Measurements from ENCODE around the gene VN1R4. TPM values are rescaled to one million over a fixed set of nuclear protein-coding genes. Genes with fewer than 3 reads are reported as not detected.
A peak's percentile ranks its signal among the peaks of the same experiment; 100 is the strongest.
"Not testable (repeated sequence)": the region's sequence is repeated elsewhere in the genome, so short reads cannot be mapped to it uniquely, and the experiment has no call there.

Gene VN1R4
- total and polyA plus RNA-seq, 8 donors, result not detected

GRCh38 chr19:53294786-53295441 lies 27.4 kb upstream of the VN1R4 start:
- no peaks in the 10 kb centered on the region for H3K27me3 ChIP-seq
- no peak for DNase-seq
- H3K4me3 ChIP-seq, result no peak overlapping the region
- no peaks in the 10 kb centered on the region for H3K36me3 ChIP-seq
- WGBS, 5 donors, result 69 to 91% (median 85%) methylated on average over 7 of the region's 7 CpGs
- no peak for TF ChIP-seq POLR2A (IDR thresholded peaks at IDR 0.05)
- TF ChIP-seq EP300 (IDR thresholded peaks at IDR 0.05), result no peak
- no peak for TF ChIP-seq POLR2AphosphoS5 (IDR thresholded peaks at IDR 0.05)
- no peak for TF ChIP-seq CTCF (IDR thresholded peaks at IDR 0.05)
- no peaks in the 10 kb centered on the region for H3K4me1 ChIP-seq
- no peak overlapping the region for H3K27ac ChIP-seq
- intact Hi-C loops (cut with DNase I; ENCODE audit: low total_unique reads), result no loop called here
- H3K9me3 ChIP-seq, result peaks cover 9 to 68% (median 46%) of the 10 kb centered on the region in 4 donors

- Histone ChIP-seq H3K27me3 (no peaks in the 10 kb centered on the region), H3K27ac (no peak overlapping the region), H3K9me3 (peaks cover 9 to 76% (median 39%) of the 10 kb centered on the region in 4 donors), H3K36me3 (no peaks in the 10 kb centered on the region), H3K4me1 (no peaks in the 10 kb centered on the region), H3K4me3 (no peak overlapping the region)
- no peak for TF ChIP-seq POLR2AphosphoS5 (IDR thresholded peaks at IDR 0.05)
- no peak for TF ChIP-seq EP300 (IDR thresholded peaks at IDR 0.05)
- no peak for TF ChIP-seq POLR2A (IDR thresholded peaks at IDR 0.05)
- no peak for TF ChIP-seq CTCF (IDR thresholded peaks at IDR 0.05)
- intact Hi-C loops (cut with DNase I; ENCODE audit: low total_unique reads), result no loop called here
- 88 to 92% (median 90%) methylated on average over 47 of the region's 47 CpGs for WGBS, 5 donors
- DNase-seq, result no peak
These were observed 23.4 kb upstream of the VN1R4 start for GRCh38 chr19:53290758-53291549.

GRCh38 chr19:53285087-53285486 lies 17.6 kb upstream of the VN1R4 start:
- Histone ChIP-seq H3K4me1 (no peaks in the 10 kb centered on the region), H3K36me3 (no peaks in the 10 kb centered on the region), H3K9me3 (peaks cover 0 to 38% (median 10%) of the 10 kb centered on the region in 4 donors), H3K4me3 (no peak overlapping the region), H3K27ac (no peak overlapping the region), H3K27me3 (peaks cover 0 to under 1% (median 0%) of the 10 kb centered on the region in 3 donors)
- TF ChIP-seq POLR2AphosphoS5 (IDR thresholded peaks at IDR 0.05) (no peak), CTCF (IDR thresholded peaks at IDR 0.05) (no peak), EP300 (IDR thresholded peaks at IDR 0.05) (no peak), POLR2A (IDR thresholded peaks at IDR 0.05) (no peak)
- intact Hi-C loops (cut with DNase I; ENCODE audit: low total_unique reads), result no loop called here
- no peak for DNase-seq
- WGBS, 5 donors, result 58 to 68% (median 62%) methylated on average over 4 of the region's 4 CpGs

- intact Hi-C loops (cut with DNase I; ENCODE audit: low total_unique reads); H3K4me3 ChIP-seq; H3K36me3 ChIP-seq; H3K4me1 ChIP-seq; H3K27ac ChIP-seq: not testable (repeated sequence)
- Histone ChIP-seq H3K9me3 (peaks cover 0 to 15% (median 7%) of the 10 kb centered on the region in 4 donors), H3K27me3 (peaks cover 0 to 11% (median 0%) of the 10 kb centered on the region in 3 donors)
- peak in 1 of 2 donors; percentile 31 for DNase-seq
- 21 to 67% (median 52%) methylated on average over 1 to 2 of the region's 8 CpGs; no CpG with 5 or more reads in 1 of the 5 donors for WGBS, 5 donors
These were observed 14.4 kb upstream of the VN1R4 start for GRCh38 chr19:53281947-53282346.
